ENCODE results near the gene TTC8. TPM values are rescaled to one million over a fixed set of nuclear protein-coding genes. Genes with fewer than 3 reads are reported as not detected.

Gene TTC8
- total and polyA plus RNA-seq, 2 donors (not counting 3 experiments of a cell fraction or from before 2014, with no cell fraction given): 11.9 to 16.3 TPM

DNA sequence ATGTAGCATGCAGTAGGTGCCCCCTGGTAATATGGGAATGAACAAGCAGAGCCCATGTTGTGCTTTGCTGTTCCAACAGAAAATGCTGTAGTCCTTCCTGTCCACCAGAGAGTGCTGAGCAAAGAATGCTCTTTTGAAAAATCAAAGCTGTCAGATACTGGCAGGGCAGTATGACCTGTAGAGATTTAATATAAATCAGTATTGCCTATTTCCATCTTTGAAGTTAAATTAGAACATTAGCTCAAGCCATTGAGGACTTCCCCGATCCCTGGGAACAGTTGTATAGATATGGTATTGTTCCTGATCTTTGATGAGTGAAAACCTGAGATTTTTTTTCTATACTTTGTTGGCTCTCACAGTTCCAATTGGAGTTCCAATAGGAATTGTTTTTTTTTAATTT is 13.0 kb downstream of the TTC8 start:
- POLR2A ChIA-PET: no interaction called here
- no peak for TF ChIP-seq FOS (IDR thresholded peaks at IDR 0.05; ENCODE audit: borderline replicate concordance, insufficient read depth, low read length)
- TF ChIP-seq, protein P1, sequence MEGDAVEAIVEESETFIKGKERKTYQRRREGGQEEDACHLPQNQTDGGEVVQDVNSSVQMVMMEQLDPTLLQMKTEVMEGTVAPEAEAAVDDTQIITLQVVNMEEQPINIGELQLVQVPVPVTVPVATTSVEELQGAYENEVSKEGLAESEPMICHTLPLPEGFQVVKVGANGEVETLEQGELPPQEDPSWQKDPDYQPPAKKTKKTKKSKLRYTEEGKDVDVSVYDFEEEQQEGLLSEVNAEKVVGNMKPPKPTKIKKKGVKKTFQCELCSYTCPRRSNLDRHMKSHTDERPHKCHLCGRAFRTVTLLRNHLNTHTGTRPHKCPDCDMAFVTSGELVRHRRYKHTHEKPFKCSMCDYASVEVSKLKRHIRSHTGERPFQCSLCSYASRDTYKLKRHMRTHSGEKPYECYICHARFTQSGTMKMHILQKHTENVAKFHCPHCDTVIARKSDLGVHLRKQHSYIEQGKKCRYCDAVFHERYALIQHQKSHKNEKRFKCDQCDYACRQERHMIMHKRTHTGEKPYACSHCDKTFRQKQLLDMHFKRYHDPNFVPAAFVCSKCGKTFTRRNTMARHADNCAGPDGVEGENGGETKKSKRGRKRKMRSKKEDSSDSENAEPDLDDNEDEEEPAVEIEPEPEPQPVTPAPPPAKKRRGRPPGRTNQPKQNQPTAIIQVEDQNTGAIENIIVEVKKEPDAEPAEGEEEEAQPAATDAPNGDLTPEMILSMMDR (IDR thresholded peaks at IDR 0.05; ENCODE audit: extremely low read depth in 1 of 2, insufficient read depth in 1 of 2, low read depth in 1 of 2, low read length in 2 of 2): no peak
- TF ChIP-seq POLR2A (IDR thresholded peaks at IDR 0.05; ENCODE audit: low read depth, low read length): no peak
- TF ChIP-seq GATA2 (IDR thresholded peaks at IDR 0.05; ENCODE audit: insufficient read depth, insufficient read length, low read depth, low read length): no peak
- no peak for TF ChIP-seq JUN (IDR thresholded peaks at IDR 0.05; ENCODE audit: borderline replicate concordance, insufficient read depth, insufficient read length, low read depth)
- TF ChIP-seq, protein P2, sequence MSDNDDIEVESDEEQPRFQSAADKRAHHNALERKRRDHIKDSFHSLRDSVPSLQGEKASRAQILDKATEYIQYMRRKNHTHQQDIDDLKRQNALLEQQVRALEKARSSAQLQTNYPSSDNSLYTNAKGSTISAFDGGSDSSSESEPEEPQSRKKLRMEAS (IDR thresholded peaks at IDR 0.05; ENCODE audit: insufficient read depth, insufficient read length): no peak
- no peak for TF ChIP-seq POLR2AphosphoS5 (IDR thresholded peaks at IDR 0.05; ENCODE audit: insufficient read depth, low read depth, low read length)
- TF ChIP-seq EZH2 (IDR thresholded peaks at IDR 0.05; ENCODE audit: borderline replicate concordance, low read depth, low read length, severe bottlenecking): no peak
- no peak for TF ChIP-seq MYC (IDR thresholded peaks at IDR 0.05; ENCODE audit: low read depth, low read length)
- no peaks in the 10 kb centered on the region for H4K20me1 ChIP-seq (replicated peaks; ENCODE audit: control insufficient read depth, extremely low read depth, insufficient read depth, low read length)
- no TSS peak for BruUV-seq (replicated peaks)
- no peak overlapping the region for H3K27ac ChIP-seq (ENCODE audit: insufficient read depth, low read depth, low read length)
- FAIRE-seq (no peak), DNase-seq (ENCODE audit: low read depth, low spot score) (no peak)
- no peaks in the 10 kb centered on the region for H3K27me3 ChIP-seq (ENCODE audit: control insufficient read depth in 2 of 2, insufficient read depth in 2 of 2, low read length in 2 of 2)
- no peaks in the 10 kb centered on the region for H3K36me3 ChIP-seq (ENCODE audit: control insufficient read depth in 2 of 2, extremely low read depth in 1 of 2, insufficient read depth in 2 of 2, low read length in 2 of 2)
- no peaks in the 10 kb centered on the region for H3K9me3 ChIP-seq (replicated peaks; ENCODE audit: control insufficient read depth, insufficient read depth, low read length)
- no peaks in the 10 kb centered on the region for H3K9me1 ChIP-seq (replicated peaks; ENCODE audit: control insufficient read depth, extremely low read depth, insufficient read depth, low read length)
- H3K9ac ChIP-seq (replicated peaks; ENCODE audit: extremely low read depth, insufficient read depth, low read length): no peak overlapping the region
- dilution Hi-C loops (cut with MboI; ENCODE audit: extremely low pct_ligation_motif_present, low sequenced_read_pairs): no loop called here
- intact Hi-C loops (cut with micrococcal nuclease): no loop called here
- H2AFZ ChIP-seq (ENCODE audit: low read depth, low read length): no peak overlapping the region
- H3K79me2 ChIP-seq (ENCODE audit: control insufficient read depth, insufficient read depth, low read length): no peaks in the 10 kb centered on the region
- peaks cover 9% of the 10 kb centered on the region for H3K4me1 ChIP-seq (ENCODE audit: control insufficient read depth, extremely low read depth, insufficient read depth, low read length)
- CTCF ChIA-PET: interaction anchor here (1.4 to 6.0 kb wide), 4 partner anchors 11 to 31 kb away, joined by 3 to 27 read pairs (median 4); partner anchors contain the start of gene TTC8
- H3K4me3 ChIP-seq (replicated peaks in 1 of 3; ENCODE audit: insufficient read depth in 1 of 3, low read depth in 1 of 3, low read length in 3 of 3): no peak overlapping the region
- no peak overlapping the region for H3K4me2 ChIP-seq (ENCODE audit: insufficient read depth, low read length)
